Measurements from ENCODE around the gene NEDD4.
"Not testable (repeated sequence)": the region's sequence is repeated elsewhere in the genome, so short reads cannot be mapped to it uniquely, and the experiment has no call there.

NEDD4 gene

GRCh38 chr15:56003777-56004176 is 10.4 kb upstream of the NEDD4 start:
- DNase-seq = not testable (repeated sequence)

- not testable (repeated sequence) for DNase-seq
These were observed 9.9 kb upstream of the NEDD4 start for GRCh38 chr15:56003277-56003676.

GRCh38 chr15:56001471-56002078 is 8.2 kb upstream of the NEDD4 start:
- DNase-seq = no peak

- no peak for DNase-seq
These were observed 6.2 kb upstream of the NEDD4 start for GRCh38 chr15:55999658-56000057.

GRCh38 chr15:55998478-55998877 is 5.1 kb upstream of the NEDD4 start:
- no peak for DNase-seq

GRCh38 chr15:55993804-55994560 is 570 bp upstream of the NEDD4 start:
- DNase-seq = no peak

- DNase-seq = no peak
These were observed 672 bp downstream of the NEDD4 start for GRCh38 chr15:55992769-55993110.

- no peak for DNase-seq
These were observed 1.3 kb downstream of the NEDD4 start for GRCh38 chr15:55991802-55992768.

GRCh38 chr15:55990998-55991397 is 2.4 kb downstream of the NEDD4 start:
- no peak for DNase-seq

GRCh38 chr15:55990516-55990915 is 2.9 kb downstream of the NEDD4 start:
- DNase-seq = no peak

- DNase-seq = no peak
These were observed 4.0 kb downstream of the NEDD4 start for GRCh38 chr15:55989383-55989782.

- DNase-seq = no peak
These were observed 11.7 kb downstream of the NEDD4 start for GRCh38 chr15:55981582-55982249.

- no peak for DNase-seq
These were observed 12.9 kb downstream of the NEDD4 start for GRCh38 chr15:55980511-55980910.

- no peak for DNase-seq
These were observed 16.2 kb downstream of the NEDD4 start for GRCh38 chr15:55977231-55977630.

GRCh38 chr15:55970286-55970685 is 23.1 kb downstream of the NEDD4 start:
- no peak for DNase-seq

GRCh38 chr15:55969582-55969981 is 23.8 kb downstream of the NEDD4 start:
- no peak for DNase-seq

GRCh38 chr15:55968923-55969322 is 24.5 kb downstream of the NEDD4 start:
- no peak for DNase-seq

GRCh38 chr15:55965091-55965490 is 28.3 kb downstream of the NEDD4 start:
- DNase-seq = no peak

GRCh38 chr15:55960946-55961345 is 32.5 kb downstream of the NEDD4 start:
- no peak for DNase-seq

GRCh38 chr15:55959744-55960447 is 33.5 kb downstream of the NEDD4 start:
- no peak for DNase-seq

GRCh38 chr15:55958349-55958748 is 35.1 kb downstream of the NEDD4 start:
- DNase-seq = no peak

- no peak for DNase-seq
These were observed 38.4 kb downstream of the NEDD4 start for GRCh38 chr15:55954862-55955605.
